DOHH2 (cell line): ENCODE measurements around the gene MYO1D.

Experiments
- CTCF ChIP-seq: fragments of 200-600 bp; sonication (generic); IDR thresholded peaks from one replicate; pipeline ENCODE4 v1.5.1; 2014; ENCODE audit warnings: antibody characterized with exemption, mild to moderate bottlenecking, low read depth, low read length; ENCODE audit not compliant: poor library complexity, severe bottlenecking
- EZH2phosphoT487 ChIP-seq: fragments of 200-600 bp; sonication (generic); IDR thresholded peaks from 2 replicates; pipeline ENCODE4 v1.6.1; 2017; ENCODE audit warnings: borderline replicate concordance, mild to moderate bottlenecking, antibody characterized with exemption, low read length, moderate library complexity, mixed read lengths

- no peak for TF ChIP-seq CTCF
- TF ChIP-seq EZH2phosphoT487, result no peak
These were observed 75.7 kb downstream of the MYO1D start for GRCh38 chr17:32801193-32801592.
